ENCODE results near the gene USP6NL.

The USP6NL gene

GRCh38 chr10:11653758-11654471 lies 42.5 kb upstream of the USP6NL start:
- Histone ChIP-seq H3K27ac (no peak overlapping the region), H3K4me3 (IDR thresholded peaks at IDR 0.05; ENCODE audit: insufficient read depth, low read depth, low read length) (no peak overlapping the region), H3K36me3 (ENCODE audit: insufficient read depth) (no peaks in the 10 kb centered on the region), H3K4me1 (ENCODE audit: low read depth, poor library complexity, severe bottlenecking) (no peaks in the 10 kb centered on the region), H3K4me2 (no peak overlapping the region), H3K27me3 (ENCODE audit: insufficient read depth, low read depth) (no peaks in the 10 kb centered on the region), H3K79me2 (ENCODE audit: insufficient read depth, low read depth) (no peaks in the 10 kb centered on the region), H3K9ac (no peak overlapping the region), H2AFZ (ENCODE audit: low read depth) (no peak overlapping the region), H4K20me1 (ENCODE audit: insufficient read depth) (no peaks in the 10 kb centered on the region)
- TF ChIP-seq CTCF (conservative IDR thresholded peaks at IDR 0.05; ENCODE audit: low read depth, low read length): no peak

GRCh38 chr10:11647676-11648075 lies 36.2 kb upstream of the USP6NL start:
- Histone ChIP-seq H3K36me3 (ENCODE audit: insufficient read depth) (no peaks in the 10 kb centered on the region), H3K27ac (no peak overlapping the region), H3K4me3 (IDR thresholded peaks at IDR 0.05; ENCODE audit: insufficient read depth, low read depth, low read length) (no peak overlapping the region), H3K27me3 (ENCODE audit: insufficient read depth, low read depth) (no peaks in the 10 kb centered on the region), H3K4me1 (ENCODE audit: low read depth, poor library complexity, severe bottlenecking) (no peaks in the 10 kb centered on the region), H2AFZ (ENCODE audit: low read depth) (no peak overlapping the region), H4K20me1 (ENCODE audit: insufficient read depth) (no peaks in the 10 kb centered on the region), H3K9ac (no peak overlapping the region), H3K4me2 (no peak overlapping the region), H3K79me2 (ENCODE audit: insufficient read depth, low read depth) (no peaks in the 10 kb centered on the region)
- TF ChIP-seq CTCF (conservative IDR thresholded peaks at IDR 0.05; ENCODE audit: low read depth, low read length): no peak

- no peak overlapping the region for H3K4me2 ChIP-seq
- no peaks in the 10 kb centered on the region for H3K79me2 ChIP-seq (ENCODE audit: insufficient read depth, low read depth)
- no peaks in the 10 kb centered on the region for H3K27me3 ChIP-seq (ENCODE audit: insufficient read depth, low read depth)
- no peaks in the 10 kb centered on the region for H3K4me1 ChIP-seq (ENCODE audit: low read depth, poor library complexity, severe bottlenecking)
- no peaks in the 10 kb centered on the region for H3K36me3 ChIP-seq (ENCODE audit: insufficient read depth)
- no peak overlapping the region for H3K9ac ChIP-seq
- no peak for TF ChIP-seq CTCF (conservative IDR thresholded peaks at IDR 0.05; ENCODE audit: low read depth, low read length)
- no peak overlapping the region for H2AFZ ChIP-seq (ENCODE audit: low read depth)
- H3K27ac ChIP-seq: no peak overlapping the region
- H3K4me3 ChIP-seq (IDR thresholded peaks at IDR 0.05; ENCODE audit: insufficient read depth, low read depth, low read length): no peak overlapping the region
- H4K20me1 ChIP-seq (ENCODE audit: insufficient read depth): no peaks in the 10 kb centered on the region
Observed at GRCh38 chr10:11646450-11646849, 35.0 kb upstream of the USP6NL start.

- Histone ChIP-seq H3K4me2 (no peak overlapping the region), H3K36me3 (ENCODE audit: insufficient read depth) (no peaks in the 10 kb centered on the region), H3K79me2 (ENCODE audit: insufficient read depth, low read depth) (no peaks in the 10 kb centered on the region), H3K9ac (no peak overlapping the region), H3K4me1 (ENCODE audit: low read depth, poor library complexity, severe bottlenecking) (no peaks in the 10 kb centered on the region), H4K20me1 (ENCODE audit: insufficient read depth) (no peaks in the 10 kb centered on the region), H3K4me3 (IDR thresholded peaks at IDR 0.05; ENCODE audit: insufficient read depth, low read depth, low read length) (no peak overlapping the region), H2AFZ (ENCODE audit: low read depth) (no peak overlapping the region), H3K27me3 (ENCODE audit: insufficient read depth, low read depth) (peaks cover 4% of the 10 kb centered on the region; the same call in 1 of the 2 replicates), H3K27ac (no peak overlapping the region)
- TF ChIP-seq CTCF (conservative IDR thresholded peaks at IDR 0.05; ENCODE audit: low read depth, low read length): no peak
Observed at GRCh38 chr10:11643039-11643438, 31.6 kb upstream of the USP6NL start.

Measured in KMS-11 (cell line).